GM21717 (cell line): ENCODE measurements around the gene POC1B.

Experiments
- ATAC-seq: cut with Tn5 transposase; IDR thresholded peaks from one replicate; pipeline ENCODE4 v1.9.1; 2021; ENCODE audit warnings: mild to moderate bottlenecking, moderate library complexity; ENCODE audit not compliant: unreplicated experiment

Gene POC1B

DNA sequence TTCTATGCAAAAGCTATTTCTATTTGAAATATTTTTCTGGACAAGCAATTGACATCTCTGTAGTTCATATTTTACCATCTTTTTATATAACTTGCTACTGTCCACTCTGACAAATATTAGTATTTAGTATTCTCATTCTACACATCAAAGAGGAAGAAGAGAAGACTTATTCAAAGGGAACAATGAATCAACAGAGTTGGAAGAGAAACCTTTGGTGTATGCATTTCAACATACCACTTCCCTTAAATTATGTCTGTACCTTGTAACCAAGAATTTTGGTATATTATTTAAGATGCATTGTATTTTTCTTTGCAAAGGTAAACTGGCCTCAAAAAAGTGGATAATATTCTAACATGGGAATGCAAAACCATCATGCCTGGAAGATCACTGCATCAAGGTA is 101.5 kb downstream of the POC1B start:
- ATAC-seq: no peak

- ATAC-seq: no peak
Observed at GRCh38 chr12:89421092-89421835, 104.6 kb downstream of the POC1B start.

GRCh38 chr12:89418228-89418910 is 107.5 kb downstream of the POC1B start:
- no peak for ATAC-seq

- ATAC-seq: no peak
Observed at GRCh38 chr12:89417246-89417977, 108.4 kb downstream of the POC1B start.

- no peak for ATAC-seq
Observed at GRCh38 chr12:89416049-89416792, 109.6 kb downstream of the POC1B start.

DNA sequence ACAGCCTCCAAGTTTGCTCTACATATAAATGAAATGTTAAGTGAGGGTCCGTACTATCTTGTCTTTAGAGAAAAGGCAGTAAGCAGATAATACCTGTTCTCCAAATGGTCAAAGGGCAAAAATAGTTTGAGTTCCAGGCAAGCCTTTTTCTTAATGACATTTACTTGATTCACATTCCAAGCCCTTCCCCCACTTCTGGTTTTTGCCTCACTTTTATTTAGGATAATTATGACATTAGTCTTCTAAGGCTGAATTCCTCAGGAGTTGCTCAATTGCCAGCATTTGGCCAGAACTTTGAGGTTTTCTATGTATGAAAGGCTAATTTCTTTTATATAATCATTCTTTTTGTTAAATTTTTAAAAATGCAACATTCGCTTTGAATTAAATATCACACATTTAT is 111.0 kb downstream of the POC1B start:
- no peak for ATAC-seq

- ATAC-seq: no peak
Observed at GRCh38 chr12:89414322-89414721, 111.5 kb downstream of the POC1B start.

GRCh38 chr12:89413234-89413633 is 112.6 kb downstream of the POC1B start:
- no peak for ATAC-seq

DNA sequence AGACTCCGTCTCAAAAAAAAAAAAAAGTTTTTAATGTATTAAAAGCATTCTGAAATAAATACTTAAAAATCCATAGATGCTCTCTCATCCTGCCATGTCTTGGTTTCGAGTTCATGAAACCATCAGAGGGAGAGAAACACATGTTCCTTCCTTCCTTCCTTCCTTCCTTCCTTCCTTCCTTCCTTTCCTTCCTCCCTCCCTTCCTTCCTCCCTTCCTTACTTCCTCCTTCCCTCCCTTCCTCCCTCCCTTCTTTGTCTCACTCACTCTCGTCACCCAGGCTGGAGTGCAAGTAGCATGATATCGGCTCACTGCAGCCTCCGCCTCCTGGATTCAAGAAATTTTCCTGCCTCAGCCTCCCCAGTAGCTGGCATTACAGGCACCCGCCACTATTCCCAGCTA is 113.2 kb downstream of the POC1B start:
- ATAC-seq: no peak

GRCh38 chr12:89411846-89412245 is 114.0 kb downstream of the POC1B start:
- no peak for ATAC-seq

GRCh38 chr12:89411234-89411633 is 114.6 kb downstream of the POC1B start:
- no peak for ATAC-seq

DNA sequence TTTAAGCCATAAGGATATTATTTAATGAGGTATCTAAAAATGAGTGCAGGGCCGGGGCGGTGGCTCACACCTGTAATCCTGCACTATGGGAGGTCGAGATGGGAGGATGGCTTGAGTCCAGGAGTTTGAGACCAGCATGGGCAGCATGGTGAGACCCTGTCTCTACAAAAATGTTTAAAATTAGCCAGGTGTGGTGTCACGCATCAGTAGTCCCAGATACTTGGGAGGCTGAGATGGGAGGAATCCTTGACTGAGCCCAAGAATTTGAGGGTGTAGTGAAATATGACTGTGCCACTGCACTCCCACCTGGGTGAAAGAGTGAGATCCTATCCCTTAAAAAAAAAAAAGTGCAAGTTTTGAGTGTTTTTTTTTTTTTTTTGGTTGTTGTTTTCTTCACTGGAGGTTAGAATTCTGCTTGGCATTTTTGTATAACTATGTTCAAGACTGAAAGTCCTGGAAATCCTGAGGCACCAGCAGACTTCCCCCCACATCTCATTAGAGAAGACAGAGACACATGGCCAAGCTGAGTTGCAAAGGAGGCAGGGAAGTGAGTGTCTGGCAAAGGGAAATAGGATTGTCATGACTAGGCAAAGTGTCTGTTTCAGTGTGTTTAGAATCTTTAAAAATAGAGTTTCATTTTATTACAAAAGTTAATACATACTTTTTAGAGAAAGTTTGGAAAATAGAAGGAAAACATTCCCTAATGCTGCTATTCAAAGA is 120.1 kb downstream of the POC1B start:
- ATAC-seq: no peak

- ATAC-seq: no peak
Observed at GRCh38 chr12:89401433-89402058, 124.3 kb downstream of the POC1B start.

DNA sequence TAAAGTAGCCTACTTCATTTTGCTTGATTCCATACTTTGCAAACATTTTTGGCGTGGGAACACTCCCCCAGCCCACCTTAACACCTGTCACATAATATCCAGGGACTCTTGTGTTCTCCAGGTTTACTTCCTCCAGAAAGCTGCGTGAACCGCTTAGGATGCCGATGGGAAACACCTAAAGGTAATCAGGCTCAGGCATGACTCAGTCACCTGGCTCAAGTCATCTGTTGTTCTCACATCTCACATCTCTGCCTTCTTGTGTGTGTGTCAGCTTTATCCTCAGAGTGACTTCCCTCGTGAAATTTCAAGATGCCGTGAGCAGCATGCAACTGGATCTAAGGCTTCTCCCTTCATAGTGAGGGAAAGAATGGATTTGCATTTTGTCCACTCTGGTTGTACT is 125.4 kb downstream of the POC1B start:
- no peak for ATAC-seq

- ATAC-seq: no peak
Observed at GRCh38 chr12:89395712-89396111, 130.1 kb downstream of the POC1B start.

DNA sequence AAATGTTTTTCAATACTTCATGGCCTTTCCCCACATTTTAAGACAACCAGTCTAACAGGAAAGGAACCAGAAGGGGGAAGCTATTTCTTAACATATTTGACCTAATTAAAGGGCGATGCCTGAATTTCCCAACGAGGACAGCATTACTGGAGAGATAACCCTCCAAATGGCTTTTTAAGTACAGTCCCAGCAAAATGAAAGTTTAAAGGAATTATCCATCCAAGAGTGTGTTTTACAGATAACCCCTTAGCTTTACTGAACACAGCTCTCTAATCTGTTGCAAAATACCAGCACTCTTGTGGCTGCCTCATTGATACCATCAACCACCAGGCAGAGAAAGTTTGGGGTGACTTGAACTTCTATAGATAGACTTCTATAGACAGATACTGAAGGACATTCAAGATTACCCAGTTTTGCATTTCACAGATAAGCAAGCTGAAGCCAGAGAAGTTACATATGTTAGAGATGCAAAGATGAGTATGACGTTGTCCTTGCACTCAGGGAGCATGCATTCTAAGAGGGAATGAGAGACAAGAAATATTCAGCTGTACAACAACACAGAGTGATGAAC is 132.2 kb downstream of the POC1B start:
- ATAC-seq: no peak

- ATAC-seq: no peak
Observed at GRCh38 chr12:89392391-89392790, 133.5 kb downstream of the POC1B start.

DNA sequence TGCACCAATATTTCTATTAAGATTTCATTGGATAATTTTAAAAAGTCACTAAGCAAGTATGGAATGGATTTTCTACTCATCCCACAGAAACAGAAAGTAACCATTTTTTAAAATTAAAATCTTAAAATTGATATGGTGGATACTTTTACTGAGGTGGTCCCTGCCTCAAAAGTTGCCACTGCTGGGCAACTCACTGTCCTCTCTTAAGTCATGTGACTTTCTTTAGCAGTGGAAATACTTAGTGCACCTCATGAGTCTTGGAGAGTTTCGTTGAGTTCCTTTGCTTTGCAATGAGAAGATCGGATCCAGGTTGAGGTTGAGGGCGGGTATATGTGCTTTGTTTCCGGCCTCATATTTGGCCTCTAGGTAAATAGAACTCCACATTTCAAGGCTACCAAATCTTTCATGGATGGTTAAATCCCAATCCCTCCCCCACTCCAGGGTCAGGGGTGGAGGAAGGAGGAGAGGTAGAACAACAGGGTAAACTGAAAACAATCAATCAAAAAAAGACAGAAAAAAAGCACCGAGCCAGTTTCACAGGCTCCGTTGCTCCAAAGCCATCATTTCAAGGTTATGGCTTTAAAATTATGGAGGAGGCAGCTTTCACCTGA is 134.0 kb downstream of the POC1B start:
- ATAC-seq: no peak
